ENCODE data around the gene DOCK7. TPM values are rescaled to one million over a fixed set of nuclear protein-coding genes. Genes with fewer than 3 reads are reported as not detected.

Gene DOCK7
- total RNA-seq, 1 donor from 2014 or later: 46.0 TPM

DNA sequence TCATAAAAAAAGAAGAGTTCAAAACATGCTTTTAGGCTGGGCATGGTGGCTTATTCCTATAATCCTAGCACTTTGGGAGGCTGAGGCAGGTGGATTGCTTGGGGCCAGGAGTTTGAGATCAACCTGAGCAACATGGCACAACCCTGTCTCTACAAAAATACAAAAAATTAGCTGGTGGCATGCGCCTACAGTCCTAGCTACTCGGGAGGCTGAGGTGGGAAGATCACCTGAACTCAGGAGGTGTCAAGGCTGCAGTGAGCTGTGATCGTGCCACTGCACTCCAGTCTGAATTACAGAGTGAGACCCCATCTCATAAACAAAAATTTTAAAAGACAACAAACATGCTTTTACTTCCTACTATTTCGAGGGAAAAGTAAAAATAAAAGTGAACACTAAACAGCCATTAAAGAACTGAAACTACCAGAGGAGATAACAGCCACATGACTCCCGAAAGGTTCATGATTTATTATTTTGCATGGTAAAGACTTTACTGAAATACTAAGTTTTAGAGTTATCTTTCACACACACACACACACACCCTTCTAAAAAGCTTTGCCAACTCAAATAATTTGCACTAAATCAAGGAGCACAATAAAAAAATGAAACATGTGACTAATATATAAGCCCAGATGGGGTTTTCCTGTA, 203.2 kb downstream of the DOCK7 start:
- peaks cover 5 to 20% of the 10 kb centered on the region in 2 donors for H3K36me3 ChIP-seq
- H3K4me3 ChIP-seq: no peak overlapping the region
- H3K27ac ChIP-seq: no peak overlapping the region
- intact Hi-C loops (cut with DNase I): no loop called here
- H3K4me1 ChIP-seq: no peaks in the 10 kb centered on the region
- H3K27me3 ChIP-seq: no peaks in the 10 kb centered on the region
- H3K9me3 ChIP-seq: no peaks in the 10 kb centered on the region
- no peak for DNase-seq (ENCODE audit: low spot score in 2 of 2)
- TF ChIP-seq, protein P1, sequence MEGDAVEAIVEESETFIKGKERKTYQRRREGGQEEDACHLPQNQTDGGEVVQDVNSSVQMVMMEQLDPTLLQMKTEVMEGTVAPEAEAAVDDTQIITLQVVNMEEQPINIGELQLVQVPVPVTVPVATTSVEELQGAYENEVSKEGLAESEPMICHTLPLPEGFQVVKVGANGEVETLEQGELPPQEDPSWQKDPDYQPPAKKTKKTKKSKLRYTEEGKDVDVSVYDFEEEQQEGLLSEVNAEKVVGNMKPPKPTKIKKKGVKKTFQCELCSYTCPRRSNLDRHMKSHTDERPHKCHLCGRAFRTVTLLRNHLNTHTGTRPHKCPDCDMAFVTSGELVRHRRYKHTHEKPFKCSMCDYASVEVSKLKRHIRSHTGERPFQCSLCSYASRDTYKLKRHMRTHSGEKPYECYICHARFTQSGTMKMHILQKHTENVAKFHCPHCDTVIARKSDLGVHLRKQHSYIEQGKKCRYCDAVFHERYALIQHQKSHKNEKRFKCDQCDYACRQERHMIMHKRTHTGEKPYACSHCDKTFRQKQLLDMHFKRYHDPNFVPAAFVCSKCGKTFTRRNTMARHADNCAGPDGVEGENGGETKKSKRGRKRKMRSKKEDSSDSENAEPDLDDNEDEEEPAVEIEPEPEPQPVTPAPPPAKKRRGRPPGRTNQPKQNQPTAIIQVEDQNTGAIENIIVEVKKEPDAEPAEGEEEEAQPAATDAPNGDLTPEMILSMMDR (IDR thresholded peaks at IDR 0.05): no peak

DNA sequence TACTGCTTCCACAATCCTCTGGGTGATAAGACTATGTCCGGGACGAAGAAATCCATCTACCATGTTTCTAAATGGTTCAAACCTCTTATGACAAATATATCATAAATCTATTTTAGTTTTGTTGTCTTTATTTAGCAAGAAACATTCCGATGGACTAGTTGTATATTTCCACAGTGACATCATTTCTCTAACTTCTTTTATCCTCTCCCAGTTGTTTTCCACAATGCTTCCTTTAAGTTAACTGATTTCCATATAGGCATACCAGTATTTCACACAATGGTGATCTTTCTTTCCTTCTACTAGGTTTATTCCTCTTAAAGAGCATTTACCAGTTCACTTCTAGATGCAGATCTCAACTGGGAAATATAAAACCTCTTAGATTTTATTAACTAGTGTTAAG, 206.5 kb downstream of the DOCK7 start:
- H3K27me3 ChIP-seq: no peaks in the 10 kb centered on the region
- no peaks in the 10 kb centered on the region for H3K4me1 ChIP-seq
- intact Hi-C loops (cut with DNase I): no loop called here
- no peak overlapping the region for H3K4me3 ChIP-seq
- DNase-seq (ENCODE audit: low spot score in 2 of 2): no peak
- no peaks in the 10 kb centered on the region for H3K9me3 ChIP-seq
- peaks cover 2 to 4% of the 10 kb centered on the region in 2 donors for H3K36me3 ChIP-seq
- H3K27ac ChIP-seq: no peak overlapping the region
- TF ChIP-seq, protein P1 (IDR thresholded peaks at IDR 0.05): no peak

GRCh38 chr1:62476525-62477219, 211.5 kb downstream of the DOCK7 start:
- TF ChIP-seq, protein P1 (IDR thresholded peaks at IDR 0.05): no peak
- intact Hi-C loops (cut with DNase I): no loop called here
- no peak overlapping the region for H3K27ac ChIP-seq
- H3K4me1 ChIP-seq: no peaks in the 10 kb centered on the region
- no peaks in the 10 kb centered on the region for H3K27me3 ChIP-seq
- peaks cover 32 to 47% of the 10 kb centered on the region in 2 donors for H3K36me3 ChIP-seq
- no peaks in the 10 kb centered on the region for H3K9me3 ChIP-seq
- H3K4me3 ChIP-seq: no peak overlapping the region
- no peak for DNase-seq (ENCODE audit: low spot score in 2 of 2)

DNA sequence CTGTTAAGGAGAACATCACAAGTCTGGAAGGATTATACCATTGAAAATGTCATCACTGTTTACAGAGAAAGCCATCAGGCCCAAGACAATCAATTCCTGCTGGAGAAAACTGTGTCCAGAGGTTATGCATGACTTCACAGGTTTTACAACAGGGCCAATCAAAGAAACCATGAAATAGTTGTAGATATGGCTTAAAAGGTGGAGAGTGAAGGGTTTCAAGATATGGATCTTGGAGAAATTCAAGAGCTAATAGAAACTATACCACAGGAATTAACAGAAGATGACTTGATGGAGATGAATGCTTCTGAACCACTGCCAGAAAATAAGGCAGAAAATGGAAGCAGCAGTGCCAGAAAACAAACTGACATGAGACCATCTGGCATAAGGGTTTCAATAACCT, 221.1 kb downstream of the DOCK7 start:
- H3K4me3 ChIP-seq: no peak overlapping the region
- intact Hi-C loops (cut with DNase I): no loop called here
- H3K9me3 ChIP-seq: peaks cover 0 to 8% of the 10 kb centered on the region in 2 donors
- TF ChIP-seq, protein P1 (IDR thresholded peaks at IDR 0.05): no peak
- no peak overlapping the region for H3K27ac ChIP-seq
- no peaks in the 10 kb centered on the region for H3K4me1 ChIP-seq
- no peaks in the 10 kb centered on the region for H3K27me3 ChIP-seq
- peaks cover 26 to 57% of the 10 kb centered on the region in 2 donors for H3K36me3 ChIP-seq
- DNase-seq (ENCODE audit: low spot score in 2 of 2): no peak

DNA sequence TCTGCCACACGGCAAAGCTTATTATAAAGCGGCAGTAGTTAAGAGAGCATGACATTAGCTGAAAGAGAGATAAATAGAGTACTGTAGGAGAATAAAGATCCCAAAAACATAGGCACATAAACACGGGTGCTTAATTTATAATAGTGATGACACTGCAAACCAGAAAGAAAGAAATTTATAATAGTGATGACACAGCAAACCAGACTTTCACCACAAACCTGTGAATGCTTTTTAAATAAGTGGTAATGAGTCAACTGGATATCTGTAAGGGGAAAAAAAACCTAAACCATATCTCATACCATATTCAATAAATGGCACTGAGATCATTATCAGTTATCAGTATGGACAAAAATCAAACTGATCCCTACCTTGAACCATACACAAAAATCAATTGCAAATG, 225.8 kb downstream of the DOCK7 start:
- intact Hi-C loops (cut with DNase I): no loop called here
- peaks cover 4 to 29% of the 10 kb centered on the region in 2 donors for H3K36me3 ChIP-seq
- TF ChIP-seq, protein P1 (IDR thresholded peaks at IDR 0.05): no peak

More for the DNA sequence above, 225.8 kb downstream of the DOCK7 start:
- no peak for DNase-seq (ENCODE audit: low spot score in 2 of 2)
- H3K9me3 ChIP-seq: no peaks in the 10 kb centered on the region
- no peaks in the 10 kb centered on the region for H3K4me1 ChIP-seq
- H3K27me3 ChIP-seq: no peaks in the 10 kb centered on the region
- no peak overlapping the region for H3K4me3 ChIP-seq
- no peak overlapping the region for H3K27ac ChIP-seq
